ENCODE results near the gene LRRC55.

DNA sequence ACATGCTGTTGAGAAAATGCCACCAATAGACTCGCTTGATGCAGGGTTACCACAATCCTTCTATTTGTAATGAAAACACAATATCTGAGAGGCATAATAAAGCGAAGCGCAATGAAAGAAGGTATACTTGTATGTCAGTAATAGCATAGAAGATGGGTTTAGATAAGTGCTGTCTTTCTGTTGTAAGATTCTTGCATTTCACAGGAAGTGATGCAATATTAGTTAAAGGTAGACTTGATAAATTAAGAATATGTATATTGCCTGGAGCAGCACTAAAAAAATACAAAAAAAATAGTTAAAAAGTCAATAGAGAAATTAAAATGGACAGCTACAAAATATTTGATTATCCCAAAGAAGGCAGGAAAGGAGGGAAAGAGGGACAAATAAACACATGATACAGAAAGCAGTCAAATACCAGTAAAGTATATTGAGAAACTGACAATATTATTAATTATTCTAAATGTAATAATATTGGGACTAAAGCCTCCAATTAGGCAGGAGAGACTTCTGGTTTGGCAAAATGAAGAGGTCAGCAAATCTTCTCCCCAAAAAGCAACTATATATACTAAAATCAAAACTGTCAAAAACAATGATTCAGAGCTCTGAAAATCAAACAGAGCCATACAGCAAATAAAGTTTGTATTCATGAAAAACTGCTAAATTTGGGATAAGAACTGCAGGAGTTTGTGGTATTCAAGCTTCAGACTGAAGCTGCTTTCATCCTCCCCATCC lies 46.6 kb upstream of the LRRC55 start:
- TF ChIP-seq POLR2AphosphoS5 (IDR thresholded peaks at IDR 0.05; ENCODE audit: low read depth, low read length) (no peak), FOSL2 (IDR thresholded peaks at IDR 0.05; ENCODE audit: borderline replicate concordance, low read depth) (no peak), RFX5 (IDR thresholded peaks at IDR 0.05; ENCODE audit: low read length) (no peak)

Measured in SK-N-SH (cell line).